Ishikawa (cell line): ENCODE data around the gene RALGPS1.

Experiments used
- EGR1 ChIP-seq: IDR thresholded peaks from 2 replicates; pipeline ENCODE4 v1.6.1; 2012
- EP300 ChIP-seq: IDR thresholded peaks from 2 replicates; pipeline ENCODE4 v1.6.1; 2012; ENCODE audit warnings: borderline replicate concordance
- RAD21 ChIP-seq: IDR thresholded peaks from 2 replicates; pipeline ENCODE4 v1.6.1; 2012; ENCODE audit warnings: low read depth
- TCF12 ChIP-seq: IDR thresholded peaks from 2 replicates; pipeline ENCODE4 v1.6.1; 2012; ENCODE audit warnings: low read depth
- TEAD4 ChIP-seq: IDR thresholded peaks from 2 replicates; pipeline ENCODE4 v1.6.1; 2012
- ZBTB7A ChIP-seq: IDR thresholded peaks from 2 replicates; pipeline ENCODE4 v1.6.1; 2012; ENCODE audit warnings: low read depth
- TF ChIP-seq, protein P1 (sequence below): IDR thresholded peaks from 2 replicates; pipeline ENCODE4 v1.6.1; 2012

DNA sequence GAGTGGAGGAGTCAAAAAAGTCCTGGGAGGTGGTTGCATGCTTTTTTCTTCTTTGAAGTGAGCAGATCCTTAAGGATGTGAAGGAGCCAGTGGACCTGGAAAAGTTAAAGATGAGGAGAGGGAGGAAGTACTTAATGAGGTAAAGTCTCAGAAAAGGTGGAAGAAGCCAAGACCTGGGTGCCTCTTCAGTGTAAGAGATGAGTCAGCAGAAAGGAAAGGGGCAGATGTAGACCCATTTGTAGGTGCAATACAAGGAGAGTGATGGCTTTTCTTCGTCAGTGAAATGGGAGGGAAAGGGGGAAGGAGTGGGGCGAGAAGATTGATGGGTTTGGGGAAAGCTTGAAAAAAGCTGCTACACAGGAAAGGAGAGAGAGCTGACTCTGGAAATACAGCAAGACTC is 124.9 kb downstream of the RALGPS1 start:
- TF ChIP-seq ZBTB7A (no peak), TEAD4 (no peak), TCF12 (no peak), EP300 (no peak), EGR1 (no peak), RAD21 (no peak)
- TF ChIP-seq, protein P1, sequence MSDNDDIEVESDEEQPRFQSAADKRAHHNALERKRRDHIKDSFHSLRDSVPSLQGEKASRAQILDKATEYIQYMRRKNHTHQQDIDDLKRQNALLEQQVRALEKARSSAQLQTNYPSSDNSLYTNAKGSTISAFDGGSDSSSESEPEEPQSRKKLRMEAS: no peak
